Stimulated activated effector memory CD8-positive, alpha-beta T cell treated with anti-CD3 and anti-CD28 coated beads, Interleukin-12 subunit alpha, Interleukin-12 subunit beta, amount 100 ng/mL, for 72 hours (primary cell): ENCODE results near the gene NR2F2.

Experiments used
- ATAC-seq: fragments of 150-1000 bp; cut with Tn5 transposase; 2 replicates; pipeline ENCODE4 v1.10.0; 2021
- DNase-seq, 2 donors: peaks; one replicate each; pipeline ENCODE4 v3.0.0; 2021 to 2022; ENCODE audit warnings: low spot score in 2 of 2
- H3K27ac Mint-ChIP-seq: one replicate; pipeline ENCODE4 v1.8.0; 2022; ENCODE audit warnings: mild to moderate bottlenecking, mixed read lengths
- H3K36me3 Mint-ChIP-seq: one replicate; pipeline ENCODE4 v1.8.0; 2022; ENCODE audit warnings: mild to moderate bottlenecking, mixed read lengths
- H3K4me1 Mint-ChIP-seq: one replicate; pipeline ENCODE4 v1.8.0; 2022; ENCODE audit warnings: mixed read lengths
- H3K4me3 Mint-ChIP-seq: one replicate; pipeline ENCODE4 v1.8.0; 2022; ENCODE audit warnings: mild to moderate bottlenecking, mixed read lengths
- H3K9me3 Mint-ChIP-seq: one replicate; pipeline ENCODE4 v1.8.0; 2022; ENCODE audit warnings: mixed read lengths

NR2F2 gene

GRCh38 chr15:96334017-96334704, 3.7 kb downstream of the NR2F2 start:
- peaks cover 27% of the 10 kb centered on the region for H3K4me1 Mint-ChIP-seq
- H3K36me3 Mint-ChIP-seq = peaks cover 16% of the 10 kb centered on the region
- ATAC-seq = no peak
- H3K4me3 Mint-ChIP-seq = no peak overlapping the region
- DNase-seq = no peak
- H3K9me3 Mint-ChIP-seq = peaks cover 3% of the 10 kb centered on the region
- H3K27ac Mint-ChIP-seq = no peak overlapping the region

GRCh38 chr15:96334705-96335410, 4.4 kb downstream of the NR2F2 start:
- Mint-ChIP-seq H3K4me3 (no peak overlapping the region), H3K36me3 (peaks cover 9% of the 10 kb centered on the region), H3K27ac (no peak overlapping the region), H3K9me3 (peaks cover 3% of the 10 kb centered on the region), H3K4me1 (peaks cover 21% of the 10 kb centered on the region)
- DNase-seq (no peak), ATAC-seq (no peak)

GRCh38 chr15:96335411-96336024, 5.0 kb downstream of the NR2F2 start:
- H3K9me3 Mint-ChIP-seq = peaks cover 3% of the 10 kb centered on the region
- no peak for DNase-seq
- H3K4me1 Mint-ChIP-seq = peaks cover 17% of the 10 kb centered on the region
- H3K4me3 Mint-ChIP-seq = no peak overlapping the region
- H3K27ac Mint-ChIP-seq = no peak overlapping the region
- peaks cover 5% of the 10 kb centered on the region for H3K36me3 Mint-ChIP-seq
- ATAC-seq = no peak

GRCh38 chr15:96336108-96336595, 5.7 kb downstream of the NR2F2 start:
- Mint-ChIP-seq H3K4me3 (no peak overlapping the region), H3K27ac (no peak overlapping the region), H3K9me3 (peaks cover 3% of the 10 kb centered on the region)

GRCh38 chr15:96336596-96337364, 6.3 kb downstream of the NR2F2 start:
- ATAC-seq = no peak
- Mint-ChIP-seq H3K4me1 (peaks cover 11% of the 10 kb centered on the region), H3K9me3 (peaks cover 6% of the 10 kb centered on the region)

More at GRCh38 chr15:96336108-96336595, 5.7 kb downstream of the NR2F2 start:
- no peak for DNase-seq
- Mint-ChIP-seq H3K4me1 (peaks cover 11% of the 10 kb centered on the region), H3K36me3 (no peaks in the 10 kb centered on the region)
- ATAC-seq = no peak

GRCh38 chr15:96337365-96338023, 7.0 kb downstream of the NR2F2 start:
- ATAC-seq (no peak), DNase-seq (no peak)
- H3K4me3 Mint-ChIP-seq = no peak overlapping the region
- H3K27ac Mint-ChIP-seq = no peak overlapping the region
- H3K4me1 Mint-ChIP-seq = peaks cover 9% of the 10 kb centered on the region
- H3K9me3 Mint-ChIP-seq = peaks cover 6% of the 10 kb centered on the region
- no peaks in the 10 kb centered on the region for H3K36me3 Mint-ChIP-seq

More at GRCh38 chr15:96336596-96337364, 6.3 kb downstream of the NR2F2 start:
- DNase-seq = no peak
- Mint-ChIP-seq H3K27ac (no peak overlapping the region), H3K4me3 (no peak overlapping the region), H3K36me3 (no peaks in the 10 kb centered on the region)

- no peak for DNase-seq
- H3K27ac Mint-ChIP-seq = no peak overlapping the region
- peaks cover 6% of the 10 kb centered on the region for H3K9me3 Mint-ChIP-seq
- H3K4me1 Mint-ChIP-seq = peaks cover 5% of the 10 kb centered on the region
- no peak for ATAC-seq
- no peak overlapping the region for H3K4me3 Mint-ChIP-seq
- H3K36me3 Mint-ChIP-seq = no peaks in the 10 kb centered on the region
Measured at GRCh38 chr15:96338074-96338765, 7.7 kb downstream of the NR2F2 start.

GRCh38 chr15:96338766-96339618, 8.5 kb downstream of the NR2F2 start:
- H3K9me3 Mint-ChIP-seq = peaks cover 6% of the 10 kb centered on the region
- DNase-seq = no peak
- no peak for ATAC-seq
- no peaks in the 10 kb centered on the region for H3K4me1 Mint-ChIP-seq
- H3K36me3 Mint-ChIP-seq = no peaks in the 10 kb centered on the region
- no peak overlapping the region for H3K4me3 Mint-ChIP-seq
- no peak overlapping the region for H3K27ac Mint-ChIP-seq

GRCh38 chr15:96339619-96340347, 9.3 kb downstream of the NR2F2 start:
- H3K4me3 Mint-ChIP-seq = no peak overlapping the region
- H3K9me3 Mint-ChIP-seq = peaks cover 6% of the 10 kb centered on the region
- ATAC-seq (no peak), DNase-seq (no peak)
- H3K27ac Mint-ChIP-seq = no peak overlapping the region
- no peaks in the 10 kb centered on the region for H3K36me3 Mint-ChIP-seq
- no peaks in the 10 kb centered on the region for H3K4me1 Mint-ChIP-seq

- H3K36me3 Mint-ChIP-seq = no peaks in the 10 kb centered on the region
- H3K4me1 Mint-ChIP-seq = no peaks in the 10 kb centered on the region
- H3K4me3 Mint-ChIP-seq = no peak overlapping the region
- DNase-seq (no peak), ATAC-seq (no peak)
- peaks cover 6% of the 10 kb centered on the region for H3K9me3 Mint-ChIP-seq
- no peak overlapping the region for H3K27ac Mint-ChIP-seq
Measured at GRCh38 chr15:96340348-96340597, 9.8 kb downstream of the NR2F2 start.

- peaks cover 6% of the 10 kb centered on the region for H3K9me3 Mint-ChIP-seq
- H3K4me3 Mint-ChIP-seq = no peak overlapping the region
- ATAC-seq (no peak), DNase-seq (no peak)
- H3K4me1 Mint-ChIP-seq = no peaks in the 10 kb centered on the region
- no peaks in the 10 kb centered on the region for H3K36me3 Mint-ChIP-seq
- no peak overlapping the region for H3K27ac Mint-ChIP-seq
Measured at GRCh38 chr15:96340598-96341512, 10.4 kb downstream of the NR2F2 start.

GRCh38 chr15:96341513-96342405, 11.3 kb downstream of the NR2F2 start:
- ATAC-seq = no peak
- H3K4me1 Mint-ChIP-seq = no peaks in the 10 kb centered on the region
- H3K4me3 Mint-ChIP-seq = no peak overlapping the region
- H3K36me3 Mint-ChIP-seq = no peaks in the 10 kb centered on the region
- no peak for DNase-seq
- no peak overlapping the region for H3K27ac Mint-ChIP-seq
- peaks cover 6% of the 10 kb centered on the region for H3K9me3 Mint-ChIP-seq
